HG03558 (cell line): ENCODE data around the gene KBTBD13.
"Not testable (repeated sequence)": the region's sequence is repeated elsewhere in the genome, so short reads cannot be mapped to it uniquely, and the experiment has no call there.

ENCODE experiments used
- ATAC-seq: cut with Tn5 transposase; IDR thresholded peaks from one replicate; pipeline ENCODE4 v1.9.1; 2021; ENCODE audit warnings: moderate number of reproducible peaks; ENCODE audit not compliant: unreplicated experiment; ENCODE audit errors: extremely low read depth

The KBTBD13 gene

DNA sequence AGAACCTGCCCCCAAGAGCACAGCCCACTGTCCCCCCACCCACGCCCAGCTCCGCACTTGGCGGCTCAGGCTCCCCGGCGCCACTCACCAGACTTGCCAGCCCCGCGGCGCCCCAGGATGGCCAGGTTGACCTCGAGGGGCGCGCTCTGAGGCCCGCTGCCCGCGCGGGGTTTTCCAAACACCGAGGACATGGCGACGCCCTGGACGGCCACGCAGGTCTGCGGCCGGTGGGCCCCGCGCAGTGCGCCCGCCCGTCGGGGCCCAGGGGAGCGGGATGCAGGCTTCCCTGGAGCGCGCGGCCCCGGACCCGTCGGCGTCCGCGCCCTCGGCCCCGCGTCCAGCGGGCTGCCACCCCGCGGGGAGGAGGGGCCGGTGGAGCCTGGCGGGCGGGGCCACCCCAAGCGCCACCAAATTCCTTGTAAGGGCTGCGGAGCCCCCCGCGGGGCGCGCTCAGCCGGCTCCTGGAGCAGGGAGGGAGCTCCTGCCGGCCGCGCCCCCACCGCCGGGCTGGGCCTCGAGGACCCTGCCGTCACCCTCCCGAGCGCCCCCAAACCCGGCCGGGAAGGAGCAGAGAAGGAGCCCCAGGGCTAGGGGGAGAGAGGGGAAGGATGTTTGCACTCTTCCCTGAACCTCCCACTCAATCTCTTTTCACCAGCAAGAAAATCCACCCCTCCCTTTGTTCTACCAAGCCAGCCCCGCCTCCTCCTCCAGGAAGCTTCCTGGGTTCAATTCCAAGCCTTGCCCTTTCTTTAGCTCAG lies 8.7 kb upstream of the KBTBD13 start, which contains the start of gene RASL12:
Gene RASL12 (minus strand): TSS at position 347 of the 758 bp plus-strand sequence. CDS start 156 bp downstream, at position 191.
- ATAC-seq = no peak

DNA sequence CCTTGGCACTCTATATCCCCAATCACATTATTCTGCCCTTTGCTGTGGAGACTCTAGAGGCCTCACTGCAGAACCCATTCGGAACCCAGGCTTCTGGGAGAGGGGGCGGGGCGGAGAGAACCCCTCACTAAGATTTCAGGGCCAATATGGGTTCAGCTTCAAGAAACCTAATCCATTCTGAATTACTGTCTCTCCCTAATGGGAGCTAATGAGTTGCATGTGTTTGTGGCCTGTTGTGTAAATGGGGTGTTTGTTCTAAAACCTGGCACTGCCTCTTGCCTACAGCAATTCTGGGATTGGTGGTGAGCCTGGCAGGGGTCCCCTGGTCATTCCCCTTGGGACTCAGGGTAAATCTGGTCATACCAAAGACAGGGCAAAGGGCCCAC lies 8.2 kb upstream of the KBTBD13 start:
- no peak for ATAC-seq

DNA sequence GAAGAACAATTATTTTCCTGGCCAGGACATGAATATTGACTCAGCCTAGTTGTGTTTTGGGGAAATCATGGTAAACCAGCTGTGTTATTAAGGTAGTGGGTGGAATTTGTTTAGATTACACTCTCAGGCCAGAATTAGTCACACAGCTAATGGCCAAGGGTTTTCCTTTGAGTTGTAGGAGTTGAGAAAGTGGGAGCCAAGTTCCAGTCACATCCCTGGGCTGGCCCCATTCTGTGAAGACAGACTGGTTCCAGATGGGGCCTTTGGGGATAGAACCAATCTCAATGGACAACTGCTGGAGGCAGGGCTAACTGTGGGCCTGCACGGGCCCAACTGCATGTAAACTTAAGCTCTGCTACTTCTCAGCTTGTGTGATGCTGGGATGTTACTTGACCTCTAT lies 7.4 kb upstream of the KBTBD13 start:
- no peak for ATAC-seq

DNA sequence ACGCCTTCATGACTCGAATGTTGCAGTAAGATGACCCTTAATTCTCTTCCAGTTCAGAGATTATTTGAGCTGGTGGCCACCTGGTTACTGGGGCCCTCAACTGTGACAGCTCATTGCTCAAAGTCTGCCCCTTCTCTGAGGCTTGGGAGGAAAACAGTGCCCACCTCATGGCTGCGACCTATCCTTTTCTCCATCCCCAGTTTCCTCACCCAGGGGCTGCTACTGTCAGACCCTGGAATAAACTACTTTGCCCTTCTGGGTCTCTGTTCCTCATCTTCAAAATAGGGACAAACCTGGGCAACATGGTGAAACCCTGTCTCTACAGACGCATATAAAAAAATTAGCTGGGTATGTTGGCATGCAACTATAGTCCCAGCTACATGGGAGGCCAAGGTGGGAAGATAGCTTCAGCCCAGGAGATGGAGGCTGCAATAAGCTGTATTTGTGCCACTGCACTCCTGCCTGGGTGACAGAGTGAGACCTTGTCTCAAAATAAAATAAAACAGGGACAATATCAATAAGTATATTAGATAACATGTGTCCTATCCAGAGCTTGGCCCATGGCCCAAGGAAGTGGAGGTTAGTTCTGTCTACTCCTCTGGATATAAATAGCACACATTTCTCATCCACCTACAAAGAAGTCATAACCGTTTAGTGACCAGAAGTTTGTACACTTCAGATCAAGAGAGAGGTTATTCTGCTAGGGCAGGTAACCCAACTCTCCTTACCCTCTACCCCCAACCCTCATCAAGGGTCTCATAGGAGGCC lies 6.6 kb upstream of the KBTBD13 start:
- no peak for ATAC-seq

DNA sequence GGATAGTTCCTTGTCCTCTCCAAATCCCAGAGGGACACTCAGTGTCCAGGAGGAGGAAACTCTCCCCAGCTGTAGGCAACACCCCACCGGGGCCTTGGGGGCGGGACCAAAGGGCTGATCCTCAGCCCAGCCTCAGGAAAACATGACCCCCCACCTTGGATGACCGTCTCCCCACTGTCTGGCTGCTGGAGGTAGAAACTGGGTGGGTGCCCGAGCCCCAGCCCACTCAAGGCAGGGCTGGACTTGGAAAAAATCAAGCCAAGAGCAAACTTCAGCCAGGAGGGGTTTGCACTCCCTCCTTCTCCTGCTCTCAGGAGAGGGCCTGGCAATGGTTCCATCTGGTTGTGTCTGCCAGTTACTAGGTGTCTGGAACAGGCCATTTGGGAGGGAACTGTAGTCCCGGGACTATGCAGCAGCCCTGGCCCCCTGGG lies 5.2 kb upstream of the KBTBD13 start:
- ATAC-seq = no peak

DNA sequence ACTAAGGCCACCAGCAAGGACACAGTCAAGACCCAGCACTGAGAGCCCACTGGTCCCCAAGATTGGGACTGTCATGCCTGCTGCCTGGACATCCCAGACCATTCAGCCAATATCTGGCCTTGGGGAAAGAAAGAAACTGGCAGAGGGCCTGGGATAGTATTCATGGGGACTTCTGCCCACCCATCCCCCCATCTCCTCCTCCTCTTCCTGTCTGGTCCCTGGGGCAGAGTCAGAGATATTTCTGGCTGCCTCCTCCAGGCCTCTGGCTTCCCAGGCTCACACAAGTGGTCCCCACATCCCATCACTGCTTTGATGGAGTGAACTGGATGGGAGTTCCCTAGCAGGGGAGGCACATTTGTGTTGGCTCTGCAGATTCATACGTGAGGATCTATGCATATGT lies 4.5 kb upstream of the KBTBD13 start:
- ATAC-seq = no peak

DNA sequence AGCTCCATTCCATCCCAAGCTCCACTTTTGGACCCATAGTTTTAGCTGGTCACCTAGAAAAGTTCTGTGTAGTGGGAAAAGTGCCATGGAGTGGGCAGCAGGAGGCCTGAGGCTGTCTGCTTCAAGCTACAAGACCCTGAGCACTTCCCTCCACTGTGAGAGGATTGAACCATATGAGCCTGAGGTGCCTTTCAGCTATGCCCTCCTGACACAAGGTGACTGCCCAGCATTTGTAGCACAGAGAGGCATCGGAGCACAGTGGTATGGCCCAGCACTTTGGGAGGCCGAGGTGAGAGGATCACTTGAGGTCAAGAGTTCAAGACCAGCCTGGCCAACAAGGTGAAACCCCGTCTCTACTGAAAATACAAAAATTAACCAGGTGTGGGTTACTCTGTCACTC lies 3.9 kb upstream of the KBTBD13 start:
- ATAC-seq = no peak

DNA sequence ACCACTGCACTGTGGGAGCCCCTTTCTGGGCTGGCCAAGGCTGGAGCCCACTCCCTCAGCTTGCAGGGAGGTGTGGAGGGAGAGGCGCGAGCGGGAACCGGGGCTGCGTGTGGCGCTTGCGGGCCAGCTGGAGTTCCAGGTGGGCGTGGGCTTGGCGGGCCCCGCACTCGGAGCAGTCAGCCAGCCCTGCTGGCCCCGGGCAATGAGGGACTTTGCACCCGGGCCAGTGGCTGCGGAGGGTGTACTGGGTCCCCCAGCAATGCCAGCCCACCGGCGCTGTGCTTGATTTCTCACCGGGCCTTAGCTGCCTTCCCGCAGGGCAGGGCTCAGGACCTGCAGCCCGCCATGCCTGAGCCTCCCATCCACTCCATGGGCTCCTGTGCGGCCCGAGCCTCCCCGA lies 1.6 kb upstream of the KBTBD13 start:
- not testable (repeated sequence) for ATAC-seq

DNA sequence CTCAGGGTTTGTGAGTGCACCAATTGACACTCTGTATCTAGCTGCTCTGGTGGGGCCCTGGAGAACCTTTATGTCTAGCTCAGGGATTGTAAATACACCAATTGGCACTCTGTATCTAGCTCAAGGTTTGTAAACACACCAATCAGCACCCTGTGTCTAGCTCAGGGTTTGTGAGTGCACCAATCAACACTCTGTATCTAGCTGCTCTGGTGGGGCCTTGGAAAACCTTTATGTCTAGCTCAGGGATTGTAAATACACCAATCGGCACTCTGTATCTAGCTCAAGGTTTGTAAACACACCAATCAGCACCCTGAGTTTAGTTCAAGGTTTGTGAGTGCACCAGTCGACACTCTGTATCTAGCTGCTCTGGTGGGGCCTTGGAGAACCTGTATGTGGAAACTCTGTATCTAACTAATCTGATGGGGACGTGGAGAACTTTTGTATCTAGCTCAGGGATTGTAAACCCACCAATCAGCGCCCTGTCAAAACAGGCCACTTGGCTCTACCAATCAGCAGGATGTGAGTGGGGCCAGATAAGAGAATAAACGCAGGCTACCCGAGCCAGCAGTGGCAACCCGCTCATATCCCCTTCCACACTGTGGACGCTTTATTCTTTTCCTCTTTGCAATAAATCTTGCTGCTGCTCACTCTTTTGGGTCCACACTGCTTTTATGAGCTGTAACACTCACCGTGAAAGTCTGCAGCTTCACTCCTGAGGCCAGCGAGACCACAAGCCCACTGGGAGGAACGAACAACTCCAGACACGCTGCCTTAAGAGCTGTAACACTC lies 745 bp upstream of the KBTBD13 start:
- ATAC-seq = not testable (repeated sequence)

DNA sequence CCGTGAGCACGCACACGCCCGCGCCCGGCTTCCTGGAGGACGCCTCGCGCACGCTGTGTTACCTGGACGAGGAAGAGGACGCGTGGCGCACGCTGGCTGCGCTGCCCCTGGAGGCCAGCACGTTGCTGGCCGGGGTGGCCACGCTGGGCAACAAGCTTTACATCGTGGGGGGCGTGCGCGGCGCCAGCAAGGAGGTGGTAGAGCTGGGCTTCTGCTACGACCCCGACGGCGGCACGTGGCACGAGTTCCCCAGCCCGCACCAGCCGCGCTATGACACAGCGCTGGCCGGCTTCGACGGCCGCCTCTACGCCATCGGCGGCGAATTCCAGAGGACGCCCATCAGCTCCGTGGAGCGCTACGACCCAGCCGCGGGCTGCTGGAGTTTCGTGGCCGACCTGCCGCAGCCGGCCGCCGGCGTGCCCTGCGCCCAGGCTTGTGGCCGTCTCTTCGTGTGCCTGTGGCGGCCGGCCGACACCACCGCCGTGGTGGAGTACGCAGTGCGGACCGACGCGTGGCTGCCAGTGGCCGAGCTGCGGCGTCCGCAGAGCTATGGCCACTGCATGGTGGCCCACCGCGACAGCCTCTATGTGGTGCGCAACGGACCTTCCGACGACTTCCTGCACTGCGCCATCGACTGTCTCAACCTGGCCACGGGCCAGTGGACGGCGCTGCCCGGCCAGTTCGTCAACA lies 890 bp downstream of the KBTBD13 start:
- no peak for ATAC-seq

DNA sequence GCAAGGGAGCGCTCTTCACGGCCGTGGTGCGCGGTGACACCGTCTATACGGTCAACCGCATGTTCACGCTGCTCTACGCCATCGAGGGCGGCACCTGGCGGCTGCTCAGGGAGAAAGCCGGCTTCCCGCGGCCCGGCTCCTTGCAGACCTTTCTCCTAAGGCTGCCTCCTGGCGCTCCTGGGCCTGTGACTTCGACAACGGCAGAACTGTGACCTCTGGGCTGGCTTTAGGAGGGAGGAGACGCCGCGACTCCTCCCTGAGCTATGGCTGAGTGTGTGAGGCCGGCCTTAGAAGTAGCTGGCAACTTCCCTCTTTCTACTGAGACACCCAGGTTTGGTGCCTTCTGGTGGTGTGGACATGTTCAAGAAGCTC lies 1.4 kb downstream of the KBTBD13 start:
- no peak for ATAC-seq

DNA sequence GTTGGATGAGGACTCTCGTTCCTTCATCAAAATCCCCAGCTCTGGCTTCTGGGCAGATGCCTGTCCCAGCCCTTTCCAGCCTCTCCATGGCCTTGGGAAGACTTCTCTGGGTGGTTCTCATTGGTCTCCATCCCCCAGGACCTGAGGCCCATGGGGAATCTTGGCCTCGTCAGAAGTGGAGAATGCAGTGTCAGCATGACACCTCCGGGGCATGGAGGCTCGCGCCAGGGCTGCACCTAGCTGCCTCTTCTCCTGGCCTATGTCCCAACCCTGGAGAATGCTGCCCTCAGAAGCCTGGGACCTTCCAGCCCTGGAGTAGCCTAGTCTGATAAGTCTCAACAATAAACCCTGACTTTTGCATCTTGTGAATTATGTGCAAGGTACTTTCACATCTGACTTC lies 3.0 kb downstream of the KBTBD13 start:
- ATAC-seq = no peak

DNA sequence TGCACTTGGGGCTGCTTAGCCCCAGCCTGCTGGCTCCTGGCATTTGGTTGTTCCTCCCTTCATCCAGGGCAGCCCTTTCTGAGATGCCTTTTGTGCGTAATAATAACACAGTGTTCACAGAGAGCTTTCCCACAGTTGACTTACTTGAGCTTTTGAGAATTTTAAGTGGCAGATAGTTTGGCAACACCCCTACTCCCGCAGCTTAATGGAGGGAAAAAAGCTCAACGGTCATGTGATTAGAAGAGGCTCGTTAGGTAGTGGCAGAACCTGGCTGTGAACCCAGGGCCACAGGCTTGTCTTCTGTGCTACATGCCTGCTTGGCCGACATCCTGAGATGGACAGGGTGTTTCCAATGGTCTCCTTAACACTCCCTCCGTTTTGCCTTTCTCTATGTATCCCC lies 4.7 kb downstream of the KBTBD13 start:
- no peak for ATAC-seq

DNA sequence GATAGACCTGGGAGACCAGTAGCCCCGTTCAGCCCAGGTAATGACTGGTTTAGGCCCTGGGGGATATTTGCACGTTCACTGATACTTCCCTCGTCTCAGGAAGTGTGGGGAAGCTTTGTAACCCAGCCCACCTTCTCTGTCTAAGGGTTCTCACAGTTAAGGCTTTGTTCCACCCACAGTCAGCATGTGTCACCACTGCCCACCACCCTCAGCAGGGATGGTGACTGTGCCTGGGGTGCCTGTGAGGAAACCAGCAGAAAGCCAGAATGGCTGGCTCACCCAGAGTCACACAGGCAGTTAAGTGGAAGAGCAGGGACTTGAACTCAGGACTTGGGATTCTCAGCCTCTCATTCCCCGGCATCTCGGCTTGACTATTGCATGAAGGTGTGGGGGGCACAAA lies 5.2 kb downstream of the KBTBD13 start:
- ATAC-seq = no peak

DNA sequence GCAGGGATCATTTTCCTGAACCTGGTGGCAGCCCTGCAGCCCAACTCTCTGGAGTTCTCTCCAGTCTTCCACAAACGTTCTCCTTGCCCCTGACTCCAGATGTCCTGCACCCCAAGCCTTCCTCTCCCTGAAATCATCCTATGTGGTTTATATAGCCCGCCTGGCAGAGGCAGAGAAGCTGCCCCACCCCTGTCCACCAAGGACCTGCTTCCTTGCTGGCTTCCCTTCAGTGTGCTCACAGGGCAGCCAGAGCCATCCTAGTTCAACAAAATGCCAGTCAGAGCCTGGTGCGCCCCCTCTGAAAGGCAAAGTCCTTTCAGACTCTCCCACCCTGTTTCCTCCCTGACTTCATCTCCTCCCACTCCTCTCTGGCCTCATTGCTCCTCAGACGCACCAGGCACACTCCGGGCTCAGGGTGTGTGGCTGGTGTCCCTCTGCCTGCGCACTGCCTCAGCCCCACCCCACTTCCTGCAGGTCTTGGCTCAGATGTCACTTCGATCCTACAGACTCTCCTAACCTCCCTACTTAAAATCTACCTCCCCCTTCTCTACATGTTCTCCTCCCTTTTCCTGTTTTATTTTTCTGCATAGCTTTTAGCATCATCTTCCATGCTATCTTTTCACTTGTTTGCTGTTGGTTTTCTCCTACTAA lies 5.9 kb downstream of the KBTBD13 start:
- no peak for ATAC-seq

DNA sequence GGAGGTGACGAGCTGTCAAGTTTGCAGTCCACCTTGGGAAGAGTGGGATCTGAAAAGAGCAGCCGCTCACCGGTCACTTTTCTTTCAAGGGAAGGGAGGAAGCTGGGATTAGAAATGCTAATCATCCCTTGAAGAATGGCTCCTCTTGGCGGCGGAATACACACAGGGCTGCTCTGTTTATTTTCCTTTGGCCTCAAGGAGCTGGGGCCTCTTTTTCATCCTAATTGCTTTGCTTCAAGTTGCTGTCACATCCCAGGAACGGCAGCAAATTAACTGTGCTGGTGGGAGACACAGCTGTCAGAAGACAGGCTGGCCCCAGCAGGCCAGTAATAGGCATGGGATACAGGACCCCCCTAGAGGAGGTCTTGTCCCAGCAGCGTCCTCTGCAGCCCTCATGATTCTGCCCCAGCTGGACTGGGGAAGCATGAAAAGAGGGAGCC lies 6.7 kb downstream of the KBTBD13 start:
- ATAC-seq = no peak

DNA sequence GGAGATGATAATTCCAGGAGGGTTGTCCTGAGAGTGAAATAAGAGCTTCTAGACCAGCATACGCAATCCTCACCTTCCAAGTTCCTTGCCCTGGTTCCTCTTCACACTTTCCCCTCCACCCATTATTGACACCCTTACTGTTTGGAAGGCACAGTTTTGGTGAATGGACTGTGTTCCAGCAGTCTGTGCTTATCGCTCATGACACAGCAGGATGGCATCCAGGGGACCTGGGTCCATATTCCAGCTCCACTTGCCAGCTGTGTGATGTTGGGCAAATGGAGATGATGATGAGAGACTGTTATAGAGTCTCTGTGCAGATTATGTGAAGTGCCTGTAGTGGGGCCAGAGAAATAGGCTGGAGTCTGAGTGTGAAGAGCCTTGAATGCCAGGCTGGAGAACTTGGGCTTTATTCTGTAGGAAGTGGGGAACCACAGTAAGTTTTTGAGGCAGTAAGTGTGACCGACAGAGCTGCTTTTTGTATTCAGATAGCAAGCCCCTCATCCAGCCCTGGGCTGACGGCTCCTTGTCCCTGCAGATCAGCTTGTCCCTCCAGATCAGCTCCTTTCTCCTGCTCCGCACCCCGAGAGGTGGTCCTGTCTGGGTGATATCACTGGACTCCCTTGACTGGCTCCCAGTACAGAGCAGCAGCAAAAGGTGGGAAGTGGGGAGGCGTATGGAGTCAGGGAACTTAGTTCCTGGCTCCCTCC lies 8.1 kb downstream of the KBTBD13 start:
- no peak for ATAC-seq

DNA sequence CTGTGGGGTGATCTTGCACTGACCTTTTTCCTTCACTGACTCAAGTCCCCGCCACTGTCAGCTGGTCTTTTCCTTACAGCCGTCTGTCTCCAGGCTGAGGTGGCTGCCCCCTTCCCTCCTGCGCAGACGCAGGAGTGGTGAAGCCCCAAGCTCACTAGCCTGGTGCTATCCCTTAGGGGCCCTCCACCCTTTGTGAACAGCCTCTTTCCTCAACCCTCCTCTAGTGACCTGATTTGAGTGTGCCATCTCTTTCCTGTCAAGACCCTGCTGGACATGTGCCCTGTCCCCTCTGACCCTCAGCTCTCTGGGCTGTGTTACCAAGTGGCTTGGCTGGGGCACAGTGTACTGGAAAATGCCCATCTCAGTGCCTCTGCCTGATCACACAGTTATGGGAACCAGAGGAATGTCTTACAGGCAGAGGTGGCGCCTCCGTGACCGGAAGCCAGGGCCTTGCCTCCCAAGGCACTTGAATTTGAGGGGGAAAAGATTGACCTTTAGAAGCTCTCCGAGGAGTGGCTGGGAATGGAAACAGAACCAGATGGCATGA lies 8.7 kb downstream of the KBTBD13 start:
- no peak for ATAC-seq
